H9 (cell line): ENCODE data around the gene MMP23B. TPM values are rescaled to one million over a fixed set of nuclear protein-coding genes. Genes with fewer than 3 reads are reported as not detected.
A peak's percentile ranks its signal among the peaks of the same experiment; 100 is the strongest.

Experiments
- DNase-seq: peaks from one replicate; pipeline ENCODE4 v3.0.0-alpha.2; 2017
- H2AFZ ChIP-seq: one replicate; pipeline ENCODE4 v1.6.1; 2013; ENCODE audit warnings: mild to moderate bottlenecking, low read length, control low read depth, moderate library complexity
- H2AK5ac ChIP-seq: 2 replicates; pipeline ENCODE4 v1.6.1; 2013; ENCODE audit warnings: low read length, control low read depth, mixed read lengths; ENCODE audit not compliant: insufficient read length
- H2BK120ac ChIP-seq: one replicate; pipeline ENCODE4 v1.6.1; 2013; ENCODE audit warnings: low read depth, mild to moderate bottlenecking, low read length, control low read depth, inconsistent platforms; ENCODE audit not compliant: poor library complexity, severe bottlenecking
- H2BK12ac ChIP-seq: 2 replicates; pipeline ENCODE4 v1.6.1; 2013; ENCODE audit warnings: low read length, control low read depth, mixed read lengths, low read depth; ENCODE audit not compliant: insufficient read length
- H2BK15ac ChIP-seq: 2 replicates; pipeline ENCODE4 v1.6.1; 2013; ENCODE audit warnings: low read depth, low read length, control low read depth
- H2BK20ac ChIP-seq: one replicate; pipeline ENCODE4 v1.6.1; 2013; ENCODE audit warnings: low read depth, mild to moderate bottlenecking, low read length, control low read depth, inconsistent platforms; ENCODE audit not compliant: poor library complexity, severe bottlenecking
- H2BK5ac ChIP-seq: 2 replicates; pipeline ENCODE4 v1.6.1; 2013; ENCODE audit warnings: low read length, control low read depth, mixed read lengths; ENCODE audit not compliant: insufficient read length
- H3K14ac ChIP-seq: 2 replicates; pipeline ENCODE4 v1.6.1; 2013; ENCODE audit warnings: low read length, control low read depth; ENCODE audit not compliant: insufficient read depth
- H3K18ac ChIP-seq: 2 replicates; pipeline ENCODE4 v1.6.1; 2013; ENCODE audit warnings: low read depth, mild to moderate bottlenecking, mixed read lengths, low read length, control low read depth; ENCODE audit not compliant: insufficient read length
- H3K23ac ChIP-seq: 2 replicates; pipeline ENCODE4 v1.6.1; 2013; ENCODE audit warnings: low read length, control low read depth, mixed read lengths, low read depth; ENCODE audit not compliant: insufficient read length
- H3K23me2 ChIP-seq: 2 replicates; pipeline ENCODE4 v1.6.1; 2013; ENCODE audit warnings: low read depth, mild to moderate bottlenecking, mixed read lengths, low read length, control low read depth; ENCODE audit not compliant: insufficient read length, poor library complexity, severe bottlenecking
- H3K27ac ChIP-seq: 2 replicates; pipeline ENCODE4 v1.5.1; 2013; ENCODE audit warnings: low read length, control low read depth, mixed read lengths, low read depth; ENCODE audit not compliant: insufficient read length
- H3K27me3 ChIP-seq: 2 replicates; pipeline ENCODE4 v1.6.1; 2013; ENCODE audit warnings: low read length, control low read depth, inconsistent platforms; ENCODE audit not compliant: insufficient read depth
- H3K4ac ChIP-seq: 2 replicates; pipeline ENCODE4 v1.6.1; 2013; ENCODE audit warnings: low read depth, mild to moderate bottlenecking, control low read depth, inconsistent platforms, low read length, moderate library complexity
- H3K4me1 ChIP-seq: 2 replicates; pipeline ENCODE4 v1.6.1; 2013; ENCODE audit warnings: low read length, control low read depth, inconsistent platforms; ENCODE audit not compliant: insufficient read depth
- H3K4me2 ChIP-seq: 2 replicates; pipeline ENCODE4 v1.6.1; 2013; ENCODE audit warnings: low read length, control low read depth, mixed read lengths; ENCODE audit not compliant: insufficient read length, insufficient read depth
- H3K56ac ChIP-seq: 2 replicates; pipeline ENCODE4 v1.6.1; 2013; ENCODE audit warnings: low read depth, mild to moderate bottlenecking, mixed read lengths, low read length, control low read depth; ENCODE audit not compliant: insufficient read length
- H3K79me1 ChIP-seq: 2 replicates; pipeline ENCODE4 v1.6.1; 2013; ENCODE audit warnings: low read depth, mild to moderate bottlenecking, moderate library complexity, low read length, control low read depth, inconsistent platforms; ENCODE audit not compliant: insufficient read depth, poor library complexity, severe bottlenecking
- H3K79me2 ChIP-seq: 2 replicates; pipeline ENCODE4 v1.6.1; 2013; ENCODE audit warnings: low read length, control low read depth, inconsistent platforms; ENCODE audit not compliant: insufficient read depth
- H3K9ac ChIP-seq: 2 replicates; pipeline ENCODE4 v1.6.1; 2013; ENCODE audit warnings: low read length, control low read depth, mixed read lengths; ENCODE audit not compliant: insufficient read length; ENCODE audit errors: extremely low read depth
- H3K9me3 ChIP-seq: one replicate; pipeline ENCODE4 v1.6.1; 2013; ENCODE audit warnings: low read depth, low read length, inconsistent platforms; ENCODE audit not compliant: control insufficient read depth
- H3T11ph ChIP-seq: one replicate; pipeline ENCODE4 v1.6.1; 2013; ENCODE audit warnings: mild to moderate bottlenecking, low read length, control low read depth, inconsistent platforms
- H4K20me1 ChIP-seq: one replicate; pipeline ENCODE4 v1.6.1; 2013; ENCODE audit not compliant: control insufficient read depth, insufficient read length, insufficient read depth
- H4K5ac ChIP-seq: 2 replicates; pipeline ENCODE4 v1.6.1; 2013; ENCODE audit warnings: low read depth, mild to moderate bottlenecking, mixed read lengths, low read length, control low read depth; ENCODE audit not compliant: insufficient read length
- H4K8ac ChIP-seq: replicated peaks from 2 replicates; pipeline ENCODE4 v1.6.1; 2013; ENCODE audit warnings: low read length, control low read depth, mixed read lengths, low read depth; ENCODE audit not compliant: insufficient read length
- H4K91ac ChIP-seq: 2 replicates; pipeline ENCODE4 v1.6.1; 2013; ENCODE audit warnings: low read depth, mild to moderate bottlenecking, moderate library complexity, mixed read lengths, low read length, control low read depth; ENCODE audit not compliant: insufficient read length
- H3K27ac Mint-ChIP-seq, 3 experiments: 2 replicates in 2 of 3; 3 replicates in 1 of 3; pipeline ENCODE4 v1.8.0; 2020 to 2021; ENCODE audit warnings: mixed read lengths in 3 of 3, mild to moderate bottlenecking in 1 of 3, moderate library complexity in 1 of 3
- H3K27me3 Mint-ChIP-seq: 2 replicates; pipeline ENCODE4 v1.8.0; 2021; ENCODE audit warnings: low read depth, mild to moderate bottlenecking, moderate library complexity, mixed read lengths
- H3K36me3 Mint-ChIP-seq, 3 experiments: 2 replicates in 2 of 3; 3 replicates in 1 of 3; pipeline ENCODE4 v1.8.0; 2020 to 2021; ENCODE audit warnings: low read depth in 3 of 3, mixed read lengths in 3 of 3; ENCODE audit not compliant: insufficient read depth in 1 of 3
- H3K4me1 Mint-ChIP-seq, 2 experiments: 2 replicates each; pipeline ENCODE4 v1.8.0; 2020; ENCODE audit warnings: mixed read lengths in 2 of 2
- H3K4me3 Mint-ChIP-seq, 2 experiments: 2 replicates in 1 of 2; 3 replicates in 1 of 2; pipeline ENCODE4 v1.8.0; 2020 to 2021; ENCODE audit warnings: mild to moderate bottlenecking in 2 of 2, mixed read lengths in 2 of 2, moderate library complexity in 1 of 2
- H3K9me3 Mint-ChIP-seq, 2 experiments: 2 replicates in 1 of 2; 3 replicates in 1 of 2; pipeline ENCODE4 v1.8.0; 2020; ENCODE audit warnings: mild to moderate bottlenecking in 2 of 2, mixed read lengths in 2 of 2, moderate library complexity in 1 of 2
- CTCF ChIP-seq: fragments of 200-600 bp; sonication (generic); conservative IDR thresholded peaks from 3 replicates; pipeline ENCODE4 v1.8.0; 2021; ENCODE audit warnings: antibody characterized with exemption, mild to moderate bottlenecking
- WGBS: extraction: QIAGEN DNeasy Blood & Tissue Kit; methylation state at CpG from one replicate; pipeline ENCODE4 v1.1.7; 2013; ENCODE audit warnings: missing lambda C conversion rate, low lambda C conversion rate, mixed read lengths; ENCODE audit not compliant: insufficient read length; ENCODE audit errors: extremely low coverage; 5-methylcytosine and 5-hydroxymethylcytosine counted together
- total RNA-seq: library from RNA; stranded (reverse); gene quantifications from 2 replicates; pipeline ENCODE4 v1.2.1, GENCODE V29; 2021

Gene MMP23B
- total RNA-seq, 1 experiment from 2014 or later, result 12.5 TPM

DNA sequence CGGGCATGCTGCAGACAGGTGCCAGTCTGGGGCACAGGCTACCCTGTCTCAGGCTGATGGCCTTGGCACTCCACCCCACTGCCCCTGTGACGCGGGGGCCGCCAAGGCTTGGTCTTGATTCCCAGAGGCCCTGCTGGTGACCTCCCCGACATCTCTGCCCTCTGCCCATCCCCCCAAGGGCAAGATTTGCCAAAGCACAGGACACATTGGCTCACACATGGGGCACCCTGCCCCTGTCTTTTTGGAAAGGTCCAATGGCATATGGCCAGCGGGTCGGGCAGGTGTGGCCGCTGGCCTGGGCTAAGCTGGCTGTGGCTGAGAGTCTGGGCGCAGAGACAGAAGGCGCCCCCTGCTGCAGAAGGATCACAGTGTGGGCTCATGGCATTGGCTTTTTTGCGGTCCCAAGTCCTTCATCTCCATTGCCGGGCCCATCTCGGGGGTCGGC is 12.0 kb upstream of the MMP23B start:
- no peaks in the 10 kb centered on the region; the same call in 1 of the 2 replicates for H3K27me3 Mint-ChIP-seq
- no peak overlapping the region for H3K9ac ChIP-seq
- peak overlapping the region in 1 of 3 experiments; percentile 86; a peak in 1 of 7 replicates for H3K27ac Mint-ChIP-seq
- H2BK20ac ChIP-seq, result no peak overlapping the region
- peaks cover 8% of the 10 kb centered on the region for H3K23me2 ChIP-seq
- no peak overlapping the region for H2BK5ac ChIP-seq
- no peaks in the 10 kb centered on the region for H3K27me3 ChIP-seq
- no peaks in the 10 kb centered on the region for H3K79me2 ChIP-seq
- no peak overlapping the region for H2AK5ac ChIP-seq
- H3K23ac ChIP-seq, result no peak overlapping the region
- H3T11ph ChIP-seq, result no peak overlapping the region
- no peak overlapping the region for H4K8ac ChIP-seq
- H2BK120ac ChIP-seq, result no peak overlapping the region
- H3K4me3 Mint-ChIP-seq, result no peak overlapping the region; a peak in 1 of 5 replicates
- no peak overlapping the region for H3K4ac ChIP-seq
- no peak overlapping the region for H3K4me2 ChIP-seq
- peak; percentile 65 for TF ChIP-seq CTCF
- no peak overlapping the region for H2BK15ac ChIP-seq
- H2BK12ac ChIP-seq, result no peak overlapping the region
- H3K4me1 ChIP-seq, result no peaks in the 10 kb centered on the region
- no peak overlapping the region for H3K18ac ChIP-seq
- H3K79me1 ChIP-seq, result no peaks in the 10 kb centered on the region
- H4K91ac ChIP-seq, result no peak overlapping the region
- H3K36me3 Mint-ChIP-seq, result peaks cover 2 to 8% (median 6%) of the 10 kb centered on the region in 3 experiments; a peak in 6 of 7 replicates
- H3K14ac ChIP-seq, result no peak overlapping the region
- H4K20me1 ChIP-seq, result no peaks in the 10 kb centered on the region
- no peaks in the 10 kb centered on the region for H3K9me3 Mint-ChIP-seq
- peak; percentile 78 for DNase-seq
- H4K5ac ChIP-seq, result no peak overlapping the region
- no peak overlapping the region for H3K27ac ChIP-seq
- no CpG with 5 or more reads among the region's 14 CpGs for WGBS
- H3K9me3 ChIP-seq, result no peaks in the 10 kb centered on the region
- H2AFZ ChIP-seq, result no peak overlapping the region
- H3K56ac ChIP-seq, result no peak overlapping the region
- peaks cover 2 to 4% of the 10 kb centered on the region in 2 experiments; a peak in 2 of 4 replicates for H3K4me1 Mint-ChIP-seq
